Measurements from ENCODE around the gene PDE2A. TPM values are rescaled to one million over a fixed set of nuclear protein-coding genes. Genes with fewer than 3 reads are reported as not detected.

Gene PDE2A
- total RNA-seq, 4 donors from 2014 or later = 40.6 to 68.8 (median 47.6) TPM

- intact Hi-C loops (cut with DNase I) = no loop called here
- no peak for DNase-seq (ENCODE audit: extremely low spot score)
- 41% methylated on average over 2 of the region's 3 CpGs for WGBS
- peaks cover 23 to 48% (median 37%) of the 10 kb centered on the region in 4 donors for H3K4me1 ChIP-seq
- no peak overlapping the region for H3K27ac ChIP-seq (replicated peaks in 1 of 4)
- TF ChIP-seq CTCF (IDR thresholded peaks at IDR 0.05) (no peak), POLR2A (IDR thresholded peaks at IDR 0.05; ENCODE audit: low read depth) (no peak), POLR2AphosphoS5 (IDR thresholded peaks at IDR 0.05) (no peak), EP300 (IDR thresholded peaks at IDR 0.05) (no peak)
- no peak overlapping the region for H3K4me3 ChIP-seq
- H3K9me3 ChIP-seq = no peaks in the 10 kb centered on the region
- no peaks in the 10 kb centered on the region for H3K27me3 ChIP-seq
- H3K36me3 ChIP-seq = peaks cover 74 to 100% (median 100%) of the 10 kb centered on the region in 4 donors
These were observed 25.9 kb upstream of the PDE2A start for GRCh38 chr11:72700146-72700545.

GRCh38 chr11:72697814-72698213 is 23.6 kb upstream of the PDE2A start:
- Histone ChIP-seq H3K4me3 (no peak overlapping the region), H3K36me3 (peaks cover 82 to 100% (median 100%) of the 10 kb centered on the region in 4 donors), H3K27me3 (no peaks in the 10 kb centered on the region), H3K4me1 (peaks cover 10 to 30% (median 20%) of the 10 kb centered on the region in 4 donors), H3K27ac (replicated peaks in 1 of 4) (peak overlapping the region in 2 of 4 donors; percentile 30 to 44), H3K9me3 (no peaks in the 10 kb centered on the region)
- WGBS = no CpG with 5 or more reads among the region's 16 CpGs
- TF ChIP-seq POLR2AphosphoS5 (IDR thresholded peaks at IDR 0.05) = no peak
- no peak for TF ChIP-seq CTCF (IDR thresholded peaks at IDR 0.05)
- TF ChIP-seq EP300 (IDR thresholded peaks at IDR 0.05) = no peak
- TF ChIP-seq POLR2A (IDR thresholded peaks at IDR 0.05; ENCODE audit: low read depth) = no peak
- DNase-seq (ENCODE audit: extremely low spot score) = no peak
- intact Hi-C loops (cut with DNase I) = no loop called here

GRCh38 chr11:72696866-72697700 is 22.9 kb upstream of the PDE2A start:
- WGBS = 79% methylated on average over 29 of the region's 44 CpGs
- Histone ChIP-seq H3K9me3 (no peaks in the 10 kb centered on the region), H3K36me3 (peaks cover 86 to 100% (median 100%) of the 10 kb centered on the region in 4 donors), H3K4me3 (no peak overlapping the region), H3K4me1 (peaks cover 3 to 23% (median 14%) of the 10 kb centered on the region in 4 donors), H3K27me3 (no peaks in the 10 kb centered on the region), H3K27ac (replicated peaks in 1 of 4) (peak overlapping the region in 2 of 4 donors; percentile 30 to 44)
- DNase-seq (ENCODE audit: extremely low spot score) = no peak
- TF ChIP-seq POLR2A (IDR thresholded peaks at IDR 0.05; ENCODE audit: low read depth) (no peak), CTCF (IDR thresholded peaks at IDR 0.05) (no peak), POLR2AphosphoS5 (IDR thresholded peaks at IDR 0.05) (no peak), EP300 (IDR thresholded peaks at IDR 0.05) (no peak)
- intact Hi-C loops (cut with DNase I) = no loop called here

- TF ChIP-seq CTCF (IDR thresholded peaks at IDR 0.05) (no peak), POLR2AphosphoS5 (IDR thresholded peaks at IDR 0.05) (no peak), POLR2A (IDR thresholded peaks at IDR 0.05; ENCODE audit: low read depth) (no peak), EP300 (IDR thresholded peaks at IDR 0.05) (no peak)
- H3K4me1 ChIP-seq = peaks cover 3 to 12% (median 7%) of the 10 kb centered on the region in 4 donors
- WGBS = 95% methylated on average over 4 of the region's 7 CpGs
- no peaks in the 10 kb centered on the region for H3K9me3 ChIP-seq
- no peak overlapping the region for H3K4me3 ChIP-seq
- intact Hi-C loops (cut with DNase I) = no loop called here
- DNase-seq (ENCODE audit: extremely low spot score) = no peak
- H3K27ac ChIP-seq (replicated peaks in 1 of 4) = no peak overlapping the region
- peaks cover 88 to 100% (median 100%) of the 10 kb centered on the region in 4 donors for H3K36me3 ChIP-seq
- H3K27me3 ChIP-seq = no peaks in the 10 kb centered on the region
These were observed 21.1 kb upstream of the PDE2A start for GRCh38 chr11:72695354-72695753.

Measured in esophagus muscularis mucosa (tissue), 4 donors.